PC-3 (cell line): Measurements from ENCODE around the gene SFXN3. TPM values are rescaled to one million over a fixed set of nuclear protein-coding genes. Genes with fewer than 3 reads are reported as not detected.

Source experiments
- ATAC-seq: fragments of 200-7000 bp; cut with Tn5 transposase; 2 replicates; pipeline ENCODE4 v1.9.1; 2020; ENCODE audit warnings: mild to moderate bottlenecking, moderate library complexity
- BruUV-seq: library from RNA; stranded (reverse); fragments of 400-500 nt; replicated peaks from 2 replicates; lab custom pipeline; 2021; lab: Mats Ljungman, UMichigan
- CTCF ChIA-PET: fragments of 300-600 bp; sonication (Branson Sonifier 250); formaldehyde crosslinking; loops from one replicate; lab custom pipeline; 2022; ENCODE audit warnings: antibody characterized with exemption; lab: Charles Lee
- POLR2A ChIA-PET: fragments of 300-600 bp; sonication (Branson Sonifier 250); formaldehyde crosslinking; loops from one replicate; lab custom pipeline; 2022; ENCODE audit warnings: antibody characterized with exemption; ENCODE audit not compliant: unreplicated experiment; lab: Charles Lee
- DNase-seq: peaks from one replicate; pipeline ENCODE4 v3.0.0-alpha.2; 2015
- H2AFZ ChIP-seq: fragments of 300-600 bp; sonication (generic); 2 replicates; pipeline ENCODE4 v1.6.0; 2016; ENCODE audit warnings: antibody characterized with exemption, low read length
- H3F3A ChIP-seq: fragments of 300-600 bp; sonication (generic); one replicate; pipeline ENCODE4 v1.6.0; 2017; ENCODE audit warnings: antibody characterized with exemption, low read length, control low read depth, mild to moderate bottlenecking; ENCODE audit not compliant: unreplicated experiment
- H3K27ac ChIP-seq: fragments of 300-600 bp; sonication (generic); 2 replicates; pipeline ENCODE4 v1.5.1; 2016; ENCODE audit warnings: mild to moderate bottlenecking, low read length
- H3K27me3 ChIP-seq: fragments of 300-600 bp; sonication (generic); 2 replicates; pipeline ENCODE4 v1.6.1; 2016; ENCODE audit warnings: low read length, mixed read lengths
- H3K36me3 ChIP-seq: fragments of 300-600 bp; sonication (generic); 2 replicates; pipeline ENCODE4 v1.6.1; 2016; ENCODE audit warnings: low read depth, mixed run types, low read length, mixed read lengths
- H3K4me1 ChIP-seq: fragments of 300-600 bp; sonication (generic); 2 replicates; pipeline ENCODE4 v1.5.1; 2016; ENCODE audit warnings: low read length; ENCODE audit not compliant: insufficient read depth
- H3K4me2 ChIP-seq: fragments of 300-600 bp; sonication (generic); 2 replicates; pipeline ENCODE4 v1.6.0; 2016; ENCODE audit warnings: low read length
- H3K4me3 ChIP-seq: fragments of 300-600 bp; sonication (generic); 2 replicates; pipeline ENCODE4 v1.5.1; 2016; ENCODE audit warnings: mild to moderate bottlenecking, low read length, mixed read lengths
- H3K79me2 ChIP-seq: fragments of 300-600 bp; sonication (generic); 2 replicates; pipeline ENCODE4 v1.6.1; 2017; ENCODE audit warnings: low read length, mixed read lengths
- H3K9ac ChIP-seq: fragments of 300-600 bp; sonication (generic); 2 replicates; pipeline ENCODE4 v1.6.0; 2016; ENCODE audit warnings: mild to moderate bottlenecking, low read length
- H3K9me2 ChIP-seq: fragments of 300-600 bp; sonication (generic); replicated peaks from 2 replicates; pipeline ENCODE4 v1.6.1; 2016; ENCODE audit warnings: mixed run types, low read length, mixed read lengths
- H3K9me3 ChIP-seq: fragments of 300-600 bp; sonication (generic); 2 replicates; pipeline ENCODE4 v1.6.1; 2016; ENCODE audit warnings: low read length, mixed read lengths
- H4K20me1 ChIP-seq: fragments of 300-600 bp; sonication (generic); 2 replicates; pipeline ENCODE4 v1.6.1; 2016; ENCODE audit warnings: low read length, mixed read lengths
- EZH2 ChIP-seq: fragments of 300-600 bp; sonication (generic); IDR thresholded peaks from one replicate; pipeline ENCODE4 v1.6.1; 2017; ENCODE audit warnings: antibody characterized with exemption, mild to moderate bottlenecking, low read length; ENCODE audit not compliant: unreplicated experiment
- EZH2phosphoT487 ChIP-seq: fragments of 300-600 bp; sonication (generic); IDR thresholded peaks from 2 replicates; pipeline ENCODE4 v1.6.1; 2018; ENCODE audit warnings: mild to moderate bottlenecking, antibody characterized with exemption, low read length, borderline replicate concordance
- intact Hi-C: fragments of 100-400 bp; cut with micrococcal nuclease; formaldehyde crosslinking; loops from 2 replicates; pipeline ENCODE4 v1.9.0; 2023
- total RNA-seq: library from RNA; depleted of rRNA; stranded (reverse); fragments of >200 nt; gene quantifications from 2 replicates; pipeline ENCODE4 v1.2.3, GENCODE V29; 2014
- TF ChIP-seq, protein P1 (sequence below): fragments of 300-600 bp; sonication (generic); conservative IDR thresholded peaks from 2 replicates; pipeline ENCODE4 v1.5.1; 2017; ENCODE audit warnings: antibody characterized with exemption, low read depth, mild to moderate bottlenecking, low read length

Gene SFXN3
- total RNA-seq, 1 experiment from 2014 or later = 46.7 TPM

DNA sequence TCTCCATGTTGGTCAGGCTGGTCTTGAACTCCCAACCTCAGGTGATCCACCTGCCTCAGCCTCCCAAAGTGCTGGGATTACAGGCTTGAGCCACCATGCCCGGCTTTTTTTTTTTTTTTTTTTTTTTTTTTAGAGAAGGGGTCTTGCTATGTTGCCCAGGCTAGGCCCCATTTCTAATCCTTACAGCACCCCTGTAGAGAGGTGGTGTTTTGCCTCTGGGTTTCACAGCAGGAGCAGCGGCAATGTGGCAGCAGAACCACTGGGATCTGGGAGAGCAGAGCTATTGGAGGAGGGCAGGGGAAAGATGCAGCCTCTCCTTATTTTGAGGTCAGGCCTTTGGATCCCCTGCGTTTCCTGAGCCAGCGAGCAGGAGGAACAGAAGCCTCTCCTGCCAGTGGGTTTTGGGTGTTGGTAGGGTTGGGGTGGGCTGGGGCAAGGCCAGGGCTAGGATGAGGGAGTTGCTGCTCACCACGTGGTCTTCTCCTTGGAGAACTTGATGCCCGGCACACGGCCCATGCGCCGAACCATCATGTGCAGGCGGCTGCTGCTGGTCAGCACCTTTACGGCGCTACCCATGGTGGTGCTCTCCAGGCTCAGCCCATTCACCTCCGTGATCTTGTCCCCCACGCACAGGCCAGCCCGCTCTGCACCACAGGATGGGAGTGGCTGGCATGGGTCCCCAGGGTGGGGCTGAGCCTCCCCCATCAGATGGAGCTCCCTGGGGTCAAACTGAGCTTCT, 7.9 kb upstream of the SFXN3 start:
- DNase-seq = no peak
- CTCF ChIA-PET = no interaction called here
- no peak overlapping the region for H3K4me2 ChIP-seq
- no peaks in the 10 kb centered on the region for H3K27me3 ChIP-seq
- no peaks in the 10 kb centered on the region for H3K9me3 ChIP-seq
- H3K4me1 ChIP-seq = no peaks in the 10 kb centered on the region; the same call in 1 of the 2 replicates
- H2AFZ ChIP-seq = no peak overlapping the region
- no peaks in the 10 kb centered on the region for H3K36me3 ChIP-seq
- BruUV-seq = no TSS peak
- no peaks in the 10 kb centered on the region for H3F3A ChIP-seq
- no peak for ATAC-seq
- intact Hi-C loops = no loop called here
- H3K9ac ChIP-seq = no peak overlapping the region
- TF ChIP-seq, protein P1, sequence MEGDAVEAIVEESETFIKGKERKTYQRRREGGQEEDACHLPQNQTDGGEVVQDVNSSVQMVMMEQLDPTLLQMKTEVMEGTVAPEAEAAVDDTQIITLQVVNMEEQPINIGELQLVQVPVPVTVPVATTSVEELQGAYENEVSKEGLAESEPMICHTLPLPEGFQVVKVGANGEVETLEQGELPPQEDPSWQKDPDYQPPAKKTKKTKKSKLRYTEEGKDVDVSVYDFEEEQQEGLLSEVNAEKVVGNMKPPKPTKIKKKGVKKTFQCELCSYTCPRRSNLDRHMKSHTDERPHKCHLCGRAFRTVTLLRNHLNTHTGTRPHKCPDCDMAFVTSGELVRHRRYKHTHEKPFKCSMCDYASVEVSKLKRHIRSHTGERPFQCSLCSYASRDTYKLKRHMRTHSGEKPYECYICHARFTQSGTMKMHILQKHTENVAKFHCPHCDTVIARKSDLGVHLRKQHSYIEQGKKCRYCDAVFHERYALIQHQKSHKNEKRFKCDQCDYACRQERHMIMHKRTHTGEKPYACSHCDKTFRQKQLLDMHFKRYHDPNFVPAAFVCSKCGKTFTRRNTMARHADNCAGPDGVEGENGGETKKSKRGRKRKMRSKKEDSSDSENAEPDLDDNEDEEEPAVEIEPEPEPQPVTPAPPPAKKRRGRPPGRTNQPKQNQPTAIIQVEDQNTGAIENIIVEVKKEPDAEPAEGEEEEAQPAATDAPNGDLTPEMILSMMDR = no peak
- TF ChIP-seq EZH2phosphoT487 = no peak
- no peak for TF ChIP-seq EZH2
- no peaks in the 10 kb centered on the region for H3K9me2 ChIP-seq
- H4K20me1 ChIP-seq = no peaks in the 10 kb centered on the region
- POLR2A ChIA-PET = no interaction called here
- no peaks in the 10 kb centered on the region for H3K79me2 ChIP-seq
- no peak overlapping the region for H3K27ac ChIP-seq
- H3K4me3 ChIP-seq = no peak overlapping the region

DNA sequence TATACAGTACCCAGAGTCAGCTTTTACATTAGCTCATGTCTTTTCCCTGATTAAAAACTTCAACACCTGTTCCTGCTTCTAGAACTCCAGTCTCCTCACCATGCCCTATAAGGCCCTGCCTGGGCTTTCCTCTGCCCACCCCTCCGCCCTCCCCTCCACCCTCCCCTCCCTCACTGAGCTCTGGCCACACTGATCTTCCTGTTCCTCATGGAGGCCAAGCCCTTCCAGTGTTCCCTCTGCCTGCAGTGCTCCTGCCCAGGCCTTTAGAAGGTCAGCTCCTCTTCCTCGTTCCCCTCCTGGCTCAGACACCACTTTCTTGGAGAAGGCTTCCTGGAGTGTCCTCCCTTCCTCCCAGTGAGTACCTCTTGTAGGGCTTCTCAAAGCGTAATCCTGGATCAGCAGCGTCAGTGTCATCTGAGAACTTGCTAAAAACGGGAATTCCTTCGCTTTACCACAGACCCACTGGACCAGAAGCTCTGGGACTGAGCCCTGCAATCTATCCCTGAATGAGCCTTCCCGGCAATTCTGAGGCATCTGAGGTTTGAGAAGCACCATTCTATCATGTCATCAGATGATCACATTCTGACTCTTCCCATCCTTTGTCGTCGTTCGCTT, 3.8 kb upstream of the SFXN3 start:
- no peaks in the 10 kb centered on the region for H3K9me2 ChIP-seq
- no peaks in the 10 kb centered on the region for H3F3A ChIP-seq
- no peak overlapping the region for H3K4me3 ChIP-seq
- H4K20me1 ChIP-seq = no peaks in the 10 kb centered on the region
- no peaks in the 10 kb centered on the region for H3K79me2 ChIP-seq
- DNase-seq (no peak), ATAC-seq (no peak)
- ChIA-PET CTCF (no interaction called here), POLR2A (no interaction called here)
- no peak overlapping the region for H3K4me2 ChIP-seq
- no peak overlapping the region for H2AFZ ChIP-seq
- no peak overlapping the region for H3K27ac ChIP-seq
- no peaks in the 10 kb centered on the region; the same call in 1 of the 2 replicates for H3K4me1 ChIP-seq
- H3K9ac ChIP-seq = no peak overlapping the region
- no peaks in the 10 kb centered on the region for H3K9me3 ChIP-seq
- no TSS peak for BruUV-seq
- H3K36me3 ChIP-seq = no peaks in the 10 kb centered on the region
- intact Hi-C loops = no loop called here
- TF ChIP-seq EZH2 (no peak), EZH2phosphoT487 (no peak)
- TF ChIP-seq, protein P1 = no peak
- H3K27me3 ChIP-seq = no peaks in the 10 kb centered on the region
